Endothelial cell of umbilical vein (primary cell): Measurements from ENCODE around the gene CFAP77.
A peak's percentile ranks its signal among the peaks of the same experiment; 100 is the strongest.

Experiments used
- EZH2 ChIP-seq: IDR thresholded peaks from 2 replicates; pipeline ENCODE4 v1.6.1; 2012; ENCODE audit warnings: borderline replicate concordance, low read depth, mild to moderate bottlenecking, moderate library complexity, low read length, inconsistent platforms; ENCODE audit not compliant: severe bottlenecking
- MYC ChIP-seq: IDR thresholded peaks from one replicate; pipeline ENCODE4 v1.6.1; 2011; ENCODE audit warnings: mild to moderate bottlenecking, low read depth, low read length
- POLR2A ChIP-seq: IDR thresholded peaks from 2 replicates; pipeline ENCODE4 v1.6.1; 2012; ENCODE audit warnings: low read depth, mild to moderate bottlenecking, control low read depth, low read length
- POLR2AphosphoS5 ChIP-seq: IDR thresholded peaks from 2 replicates; pipeline ENCODE4 v1.6.1; 2012; ENCODE audit warnings: low read depth, mild to moderate bottlenecking, control low read depth, low read length, moderate library complexity; ENCODE audit not compliant: insufficient read depth
- TF ChIP-seq, protein P1 (sequence below), 2 donors: IDR thresholded peaks; 1 replicate in 1 of 2; 2 replicates in 1 of 2; pipeline ENCODE4 v1.5.1; 2011; ENCODE audit warnings: low read length in 2 of 2, mild to moderate bottlenecking in 2 of 2, moderate library complexity in 2 of 2, control low read depth in 1 of 2, inconsistent platforms in 1 of 2, low read depth in 1 of 2; ENCODE audit not compliant: insufficient read depth in 1 of 2; ENCODE audit errors: extremely low read depth in 1 of 2

DNA sequence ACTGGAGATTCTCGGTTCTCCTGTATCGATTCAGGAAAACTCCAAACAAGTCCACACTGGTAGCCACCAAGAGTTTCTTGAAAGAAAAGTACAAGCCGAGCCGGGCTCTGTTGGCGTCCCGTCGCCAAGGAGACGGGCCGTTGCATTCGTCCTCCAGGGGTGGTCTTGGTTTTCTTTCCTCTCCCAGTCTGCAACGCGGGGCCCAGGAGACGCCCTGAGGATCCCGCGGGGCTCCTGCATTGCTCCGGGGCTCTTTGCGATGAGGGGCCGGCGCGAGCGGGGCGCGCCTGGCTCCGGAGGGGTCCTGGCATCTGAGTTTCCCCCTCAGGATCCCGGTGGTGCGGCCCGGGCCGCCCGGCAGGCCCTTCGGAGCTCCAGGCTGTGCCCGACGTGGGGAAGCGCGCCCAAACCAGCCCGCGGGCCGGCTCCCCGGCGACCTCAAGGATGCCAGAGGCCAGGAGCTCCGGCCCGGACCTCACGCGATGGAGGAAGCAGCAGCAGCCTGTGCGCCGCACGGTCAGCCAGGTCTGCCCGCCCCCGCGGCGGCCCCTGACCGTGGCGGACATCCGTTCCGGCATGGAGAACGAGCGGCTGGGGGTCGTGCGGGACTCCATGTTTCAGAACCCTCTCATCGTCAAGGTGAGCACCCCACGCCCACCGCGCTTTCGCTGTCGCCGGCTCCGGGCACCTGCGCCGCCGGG lies at the start of gene CFAP77:
- TF ChIP-seq, protein P1, sequence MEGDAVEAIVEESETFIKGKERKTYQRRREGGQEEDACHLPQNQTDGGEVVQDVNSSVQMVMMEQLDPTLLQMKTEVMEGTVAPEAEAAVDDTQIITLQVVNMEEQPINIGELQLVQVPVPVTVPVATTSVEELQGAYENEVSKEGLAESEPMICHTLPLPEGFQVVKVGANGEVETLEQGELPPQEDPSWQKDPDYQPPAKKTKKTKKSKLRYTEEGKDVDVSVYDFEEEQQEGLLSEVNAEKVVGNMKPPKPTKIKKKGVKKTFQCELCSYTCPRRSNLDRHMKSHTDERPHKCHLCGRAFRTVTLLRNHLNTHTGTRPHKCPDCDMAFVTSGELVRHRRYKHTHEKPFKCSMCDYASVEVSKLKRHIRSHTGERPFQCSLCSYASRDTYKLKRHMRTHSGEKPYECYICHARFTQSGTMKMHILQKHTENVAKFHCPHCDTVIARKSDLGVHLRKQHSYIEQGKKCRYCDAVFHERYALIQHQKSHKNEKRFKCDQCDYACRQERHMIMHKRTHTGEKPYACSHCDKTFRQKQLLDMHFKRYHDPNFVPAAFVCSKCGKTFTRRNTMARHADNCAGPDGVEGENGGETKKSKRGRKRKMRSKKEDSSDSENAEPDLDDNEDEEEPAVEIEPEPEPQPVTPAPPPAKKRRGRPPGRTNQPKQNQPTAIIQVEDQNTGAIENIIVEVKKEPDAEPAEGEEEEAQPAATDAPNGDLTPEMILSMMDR (IDR thresholded peaks at IDR 0.05; ENCODE audit: extremely low read depth in 1 of 2, insufficient read depth in 1 of 2, low read depth in 1 of 2, low read length in 2 of 2) = no peak
- TF ChIP-seq MYC (no peak), POLR2A (no peak), POLR2AphosphoS5 (peak; percentile 39), EZH2 (no peak)
